ENCODE measurements around the gene KCNMA1.

Gene KCNMA1

DNA sequence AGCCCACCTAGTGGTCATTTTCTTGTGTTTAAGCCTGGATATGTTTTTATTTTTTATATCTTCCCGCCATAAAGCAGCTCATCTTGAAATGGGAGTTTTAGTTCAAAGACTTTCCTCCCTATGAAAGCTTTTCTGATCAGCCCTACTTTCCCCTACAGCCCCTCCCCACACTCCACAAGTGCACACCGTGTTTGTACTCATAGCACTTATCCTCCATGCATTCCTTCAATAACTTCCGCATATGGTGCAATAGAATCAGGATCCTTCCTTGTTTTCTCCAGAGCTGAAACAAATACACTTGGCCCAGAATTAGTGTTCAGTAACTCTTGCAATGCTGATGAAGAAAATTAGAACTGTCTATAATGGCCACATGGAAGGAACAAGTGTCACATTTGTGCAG lies 235.9 kb downstream of the KCNMA1 start:
- no peaks in the 10 kb centered on the region for H3K27me3 ChIP-seq (ENCODE audit: insufficient read depth, low read depth)
- no peak overlapping the region for H3K4me3 ChIP-seq (IDR thresholded peaks at IDR 0.05; ENCODE audit: insufficient read depth, low read depth, low read length)
- H3K27ac ChIP-seq = no peak overlapping the region
- no peaks in the 10 kb centered on the region for H4K20me1 ChIP-seq (ENCODE audit: insufficient read depth)
- H2AFZ ChIP-seq (ENCODE audit: low read depth) = no peak overlapping the region
- no peaks in the 10 kb centered on the region for H3K79me2 ChIP-seq (ENCODE audit: insufficient read depth, low read depth)
- H3K36me3 ChIP-seq (ENCODE audit: insufficient read depth) = no peaks in the 10 kb centered on the region
- no peaks in the 10 kb centered on the region for H3K4me1 ChIP-seq (ENCODE audit: low read depth, poor library complexity, severe bottlenecking)
- H3K4me2 ChIP-seq = no peak overlapping the region
- H3K9ac ChIP-seq = no peak overlapping the region
- TF ChIP-seq, protein P1, sequence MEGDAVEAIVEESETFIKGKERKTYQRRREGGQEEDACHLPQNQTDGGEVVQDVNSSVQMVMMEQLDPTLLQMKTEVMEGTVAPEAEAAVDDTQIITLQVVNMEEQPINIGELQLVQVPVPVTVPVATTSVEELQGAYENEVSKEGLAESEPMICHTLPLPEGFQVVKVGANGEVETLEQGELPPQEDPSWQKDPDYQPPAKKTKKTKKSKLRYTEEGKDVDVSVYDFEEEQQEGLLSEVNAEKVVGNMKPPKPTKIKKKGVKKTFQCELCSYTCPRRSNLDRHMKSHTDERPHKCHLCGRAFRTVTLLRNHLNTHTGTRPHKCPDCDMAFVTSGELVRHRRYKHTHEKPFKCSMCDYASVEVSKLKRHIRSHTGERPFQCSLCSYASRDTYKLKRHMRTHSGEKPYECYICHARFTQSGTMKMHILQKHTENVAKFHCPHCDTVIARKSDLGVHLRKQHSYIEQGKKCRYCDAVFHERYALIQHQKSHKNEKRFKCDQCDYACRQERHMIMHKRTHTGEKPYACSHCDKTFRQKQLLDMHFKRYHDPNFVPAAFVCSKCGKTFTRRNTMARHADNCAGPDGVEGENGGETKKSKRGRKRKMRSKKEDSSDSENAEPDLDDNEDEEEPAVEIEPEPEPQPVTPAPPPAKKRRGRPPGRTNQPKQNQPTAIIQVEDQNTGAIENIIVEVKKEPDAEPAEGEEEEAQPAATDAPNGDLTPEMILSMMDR (conservative IDR thresholded peaks at IDR 0.05; ENCODE audit: low read depth, low read length) = no peak

DNA sequence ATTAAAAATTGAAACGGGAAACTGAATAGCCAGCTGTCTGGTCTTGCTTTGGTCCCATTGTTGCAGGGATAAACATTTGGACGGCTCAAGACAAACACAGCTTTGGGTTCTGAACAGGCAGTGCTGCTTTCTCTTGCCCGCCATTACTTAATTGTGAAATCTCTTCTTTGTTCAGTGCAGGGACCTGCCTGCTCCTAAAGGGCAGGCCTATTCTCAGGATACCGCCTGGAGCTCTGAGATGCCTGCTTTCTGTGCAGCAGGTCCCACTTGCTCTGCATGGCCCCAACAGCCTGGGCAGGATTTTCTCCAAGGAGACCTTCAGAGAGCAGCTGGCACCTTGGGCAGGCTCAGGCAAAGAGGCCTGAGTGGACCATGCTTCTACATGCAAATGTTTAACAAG lies 237.6 kb downstream of the KCNMA1 start:
- Histone ChIP-seq H3K4me1 (ENCODE audit: low read depth, poor library complexity, severe bottlenecking) (no peaks in the 10 kb centered on the region), H4K20me1 (ENCODE audit: insufficient read depth) (no peaks in the 10 kb centered on the region), H3K9ac (no peak overlapping the region), H3K27ac (no peak overlapping the region), H3K4me3 (IDR thresholded peaks at IDR 0.05; ENCODE audit: insufficient read depth, low read depth, low read length) (no peak overlapping the region), H3K79me2 (ENCODE audit: insufficient read depth, low read depth) (no peaks in the 10 kb centered on the region), H2AFZ (ENCODE audit: low read depth) (no peak overlapping the region), H3K4me2 (no peak overlapping the region), H3K36me3 (ENCODE audit: insufficient read depth) (no peaks in the 10 kb centered on the region), H3K27me3 (ENCODE audit: insufficient read depth, low read depth) (no peaks in the 10 kb centered on the region)
- TF ChIP-seq, protein P1 (conservative IDR thresholded peaks at IDR 0.05; ENCODE audit: low read depth, low read length) = no peak

DNA sequence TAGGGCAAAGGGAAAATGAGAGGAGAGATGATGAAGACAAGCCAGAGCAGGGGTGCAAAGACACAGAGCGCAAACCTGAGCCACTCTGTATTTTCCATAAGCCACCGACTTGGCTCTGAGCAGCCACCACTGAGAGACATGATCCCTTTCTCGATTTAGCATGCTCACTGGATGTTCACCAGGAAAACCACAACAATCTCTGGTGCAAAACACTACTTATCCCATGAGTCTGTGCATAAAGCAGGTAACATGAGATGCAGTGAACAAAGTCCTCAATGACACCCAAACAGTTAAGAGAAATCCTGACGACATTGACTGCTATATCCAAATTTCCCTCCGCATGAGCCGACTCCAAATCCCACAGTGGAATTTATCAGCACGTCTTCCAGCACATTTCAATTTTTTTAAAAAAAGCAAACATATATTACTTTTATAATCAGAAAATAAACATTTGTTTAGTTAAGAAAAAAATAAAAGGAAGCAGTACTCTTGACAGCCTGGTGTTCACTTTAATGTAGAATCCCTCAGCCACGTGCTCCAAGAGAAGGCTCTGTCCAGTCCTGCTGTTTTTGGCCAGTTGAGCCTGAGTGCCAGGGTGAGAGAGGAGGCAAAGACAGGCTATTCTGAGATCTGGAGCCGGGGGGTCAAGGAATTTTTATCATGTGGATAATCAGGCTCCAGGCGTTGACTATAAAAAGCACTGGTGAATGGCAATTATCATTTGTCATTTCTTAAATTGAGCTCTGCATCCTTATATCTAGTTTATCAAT lies 238.4 kb downstream of the KCNMA1 start:
- H3K27me3 ChIP-seq (ENCODE audit: insufficient read depth, low read depth) = no peaks in the 10 kb centered on the region
- no peaks in the 10 kb centered on the region for H4K20me1 ChIP-seq (ENCODE audit: insufficient read depth)
- no peak overlapping the region for H3K27ac ChIP-seq
- H3K4me1 ChIP-seq (ENCODE audit: low read depth, poor library complexity, severe bottlenecking) = no peaks in the 10 kb centered on the region
- H3K36me3 ChIP-seq (ENCODE audit: insufficient read depth) = no peaks in the 10 kb centered on the region
- TF ChIP-seq, protein P1 (conservative IDR thresholded peaks at IDR 0.05; ENCODE audit: low read depth, low read length) = no peak
- no peak overlapping the region for H3K9ac ChIP-seq
- no peak overlapping the region for H3K4me3 ChIP-seq (IDR thresholded peaks at IDR 0.05; ENCODE audit: insufficient read depth, low read depth, low read length)
- H3K79me2 ChIP-seq (ENCODE audit: insufficient read depth, low read depth) = no peaks in the 10 kb centered on the region
- H2AFZ ChIP-seq (ENCODE audit: low read depth) = no peak overlapping the region
- no peak overlapping the region for H3K4me2 ChIP-seq

DNA sequence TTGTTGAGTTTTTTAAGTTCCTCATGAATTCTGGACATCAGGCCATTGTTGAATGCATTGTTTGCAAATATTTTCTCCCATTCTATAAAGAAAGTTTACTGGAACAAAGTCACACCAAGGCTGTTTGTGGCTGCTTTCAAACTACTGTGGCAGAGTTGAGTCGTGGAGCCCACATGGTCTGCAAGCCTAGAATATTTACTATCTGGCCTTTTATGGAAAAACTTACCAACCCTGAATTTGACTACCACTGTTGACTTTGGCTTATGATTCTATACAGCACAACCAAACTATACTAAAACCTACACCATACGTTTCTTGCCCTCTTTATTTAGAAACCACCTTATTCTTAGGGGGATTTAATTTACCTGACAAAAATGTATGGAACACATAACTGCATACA lies 239.1 kb downstream of the KCNMA1 start:
- Histone ChIP-seq H3K27me3 (ENCODE audit: insufficient read depth, low read depth) (no peaks in the 10 kb centered on the region), H3K4me1 (ENCODE audit: low read depth, poor library complexity, severe bottlenecking) (no peaks in the 10 kb centered on the region)

More for the DNA sequence above, 239.1 kb downstream of the KCNMA1 start:
- no peak overlapping the region for H3K4me3 ChIP-seq (IDR thresholded peaks at IDR 0.05; ENCODE audit: insufficient read depth, low read depth, low read length)
- H3K79me2 ChIP-seq (ENCODE audit: insufficient read depth, low read depth) = no peaks in the 10 kb centered on the region
- no peaks in the 10 kb centered on the region for H3K36me3 ChIP-seq (ENCODE audit: insufficient read depth)
- TF ChIP-seq, protein P1 (conservative IDR thresholded peaks at IDR 0.05; ENCODE audit: low read depth, low read length) = no peak
- H3K9ac ChIP-seq = no peak overlapping the region
- H4K20me1 ChIP-seq (ENCODE audit: insufficient read depth) = no peaks in the 10 kb centered on the region
- H3K27ac ChIP-seq = no peak overlapping the region
- H2AFZ ChIP-seq (ENCODE audit: low read depth) = no peak overlapping the region
- H3K4me2 ChIP-seq = no peak overlapping the region

All from KMS-11 (cell line).